ENCODE results near the gene BNIP3. TPM values are rescaled to one million over a fixed set of nuclear protein-coding genes. Genes with fewer than 3 reads are reported as not detected.

The BNIP3 gene
- total and polyA plus RNA-seq, 2 of the 13 experiments (the other 11 are each of a cell fraction or from before 2014, with no cell fraction given) = 73.7 to 223 TPM

DNA sequence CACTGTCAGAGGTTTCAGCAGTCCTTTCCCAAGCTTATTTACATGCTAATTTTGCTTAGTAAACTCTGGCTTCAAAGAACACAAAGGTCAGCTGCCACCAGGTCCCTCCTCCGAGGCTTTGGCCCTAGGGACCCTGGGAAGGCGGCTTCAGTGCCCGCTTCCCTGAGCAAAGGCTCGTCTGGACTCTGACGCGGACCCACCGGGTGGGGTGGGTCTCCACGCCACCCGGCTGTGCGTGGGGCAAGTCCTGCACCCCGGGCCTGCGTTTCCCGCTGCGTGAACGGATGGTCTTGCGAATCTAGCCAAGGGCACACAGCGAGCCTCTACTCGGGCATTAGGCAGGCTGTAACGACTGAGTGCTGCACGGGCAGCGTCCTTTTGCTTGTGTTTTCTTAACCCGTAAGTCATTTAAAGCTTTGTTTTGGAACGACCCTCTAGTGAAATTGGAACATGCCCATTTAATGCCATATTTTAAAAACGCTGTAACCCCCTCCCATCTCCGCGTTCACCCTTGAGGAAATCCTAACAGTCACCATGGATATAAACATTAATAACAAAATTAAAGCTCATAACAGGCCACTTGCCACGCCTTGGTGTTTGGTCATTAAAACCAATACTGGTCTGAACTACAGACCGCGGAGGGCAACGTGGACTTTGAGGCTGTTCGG is 828 bp downstream of the BNIP3 start (continued):
- TF ChIP-seq TEAD3 (CRISPR knock-in tag; optimal IDR thresholded peaks at IDR 0.05; ENCODE audit: borderline replicate concordance) = peak; percentile 18
- TF ChIP-seq KAT8 (CRISPR knock-in tag; IDR thresholded peaks at IDR 0.05) = peak; percentile 21; the same call in 1 of the 2 replicates
- TF ChIP-seq, protein P1, sequence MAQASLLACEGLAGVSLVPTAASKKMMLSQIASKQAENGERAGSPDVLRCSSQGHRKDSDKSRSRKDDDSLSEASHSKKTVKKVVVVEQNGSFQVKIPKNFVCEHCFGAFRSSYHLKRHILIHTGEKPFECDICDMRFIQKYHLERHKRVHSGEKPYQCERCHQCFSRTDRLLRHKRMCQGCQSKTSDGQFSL (CRISPR knock-in tag; IDR thresholded peaks at IDR 0.05) = no peak
- TF ChIP-seq IRF2 (CRISPR knock-in tag; IDR thresholded peaks at IDR 0.05) = no peak
- TF ChIP-seq ZNF879 (CRISPR knock-in tag; IDR thresholded peaks at IDR 0.05) = 0 out of 2 replicates have a peak, but pooled peaks have one; percentile 50
- no peak for TF ChIP-seq KLF15 (CRISPR knock-in tag; IDR thresholded peaks at IDR 0.05; ENCODE audit: borderline replicate concordance)
- TF ChIP-seq NFRKB (IDR thresholded peaks at IDR 0.05) = no peak
- TF ChIP-seq ZNF556 (CRISPR knock-in tag; IDR thresholded peaks at IDR 0.05; ENCODE audit: borderline replicate concordance) = no peak
- TF ChIP-seq, protein P2, sequence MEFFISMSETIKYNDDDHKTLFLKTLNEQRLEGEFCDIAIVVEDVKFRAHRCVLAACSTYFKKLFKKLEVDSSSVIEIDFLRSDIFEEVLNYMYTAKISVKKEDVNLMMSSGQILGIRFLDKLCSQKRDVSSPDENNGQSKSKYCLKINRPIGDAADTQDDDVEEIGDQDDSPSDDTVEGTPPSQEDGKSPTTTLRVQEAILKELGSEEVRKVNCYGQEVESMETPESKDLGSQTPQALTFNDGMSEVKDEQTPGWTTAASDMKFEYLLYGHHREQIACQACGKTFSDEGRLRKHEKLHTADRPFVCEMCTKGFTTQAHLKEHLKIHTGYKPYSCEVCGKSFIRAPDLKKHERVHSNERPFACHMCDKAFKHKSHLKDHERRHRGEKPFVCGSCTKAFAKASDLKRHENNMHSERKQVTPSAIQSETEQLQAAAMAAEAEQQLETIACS (CRISPR knock-in tag; IDR thresholded peaks at IDR 0.05) = no peak
- TF ChIP-seq, protein P3, sequence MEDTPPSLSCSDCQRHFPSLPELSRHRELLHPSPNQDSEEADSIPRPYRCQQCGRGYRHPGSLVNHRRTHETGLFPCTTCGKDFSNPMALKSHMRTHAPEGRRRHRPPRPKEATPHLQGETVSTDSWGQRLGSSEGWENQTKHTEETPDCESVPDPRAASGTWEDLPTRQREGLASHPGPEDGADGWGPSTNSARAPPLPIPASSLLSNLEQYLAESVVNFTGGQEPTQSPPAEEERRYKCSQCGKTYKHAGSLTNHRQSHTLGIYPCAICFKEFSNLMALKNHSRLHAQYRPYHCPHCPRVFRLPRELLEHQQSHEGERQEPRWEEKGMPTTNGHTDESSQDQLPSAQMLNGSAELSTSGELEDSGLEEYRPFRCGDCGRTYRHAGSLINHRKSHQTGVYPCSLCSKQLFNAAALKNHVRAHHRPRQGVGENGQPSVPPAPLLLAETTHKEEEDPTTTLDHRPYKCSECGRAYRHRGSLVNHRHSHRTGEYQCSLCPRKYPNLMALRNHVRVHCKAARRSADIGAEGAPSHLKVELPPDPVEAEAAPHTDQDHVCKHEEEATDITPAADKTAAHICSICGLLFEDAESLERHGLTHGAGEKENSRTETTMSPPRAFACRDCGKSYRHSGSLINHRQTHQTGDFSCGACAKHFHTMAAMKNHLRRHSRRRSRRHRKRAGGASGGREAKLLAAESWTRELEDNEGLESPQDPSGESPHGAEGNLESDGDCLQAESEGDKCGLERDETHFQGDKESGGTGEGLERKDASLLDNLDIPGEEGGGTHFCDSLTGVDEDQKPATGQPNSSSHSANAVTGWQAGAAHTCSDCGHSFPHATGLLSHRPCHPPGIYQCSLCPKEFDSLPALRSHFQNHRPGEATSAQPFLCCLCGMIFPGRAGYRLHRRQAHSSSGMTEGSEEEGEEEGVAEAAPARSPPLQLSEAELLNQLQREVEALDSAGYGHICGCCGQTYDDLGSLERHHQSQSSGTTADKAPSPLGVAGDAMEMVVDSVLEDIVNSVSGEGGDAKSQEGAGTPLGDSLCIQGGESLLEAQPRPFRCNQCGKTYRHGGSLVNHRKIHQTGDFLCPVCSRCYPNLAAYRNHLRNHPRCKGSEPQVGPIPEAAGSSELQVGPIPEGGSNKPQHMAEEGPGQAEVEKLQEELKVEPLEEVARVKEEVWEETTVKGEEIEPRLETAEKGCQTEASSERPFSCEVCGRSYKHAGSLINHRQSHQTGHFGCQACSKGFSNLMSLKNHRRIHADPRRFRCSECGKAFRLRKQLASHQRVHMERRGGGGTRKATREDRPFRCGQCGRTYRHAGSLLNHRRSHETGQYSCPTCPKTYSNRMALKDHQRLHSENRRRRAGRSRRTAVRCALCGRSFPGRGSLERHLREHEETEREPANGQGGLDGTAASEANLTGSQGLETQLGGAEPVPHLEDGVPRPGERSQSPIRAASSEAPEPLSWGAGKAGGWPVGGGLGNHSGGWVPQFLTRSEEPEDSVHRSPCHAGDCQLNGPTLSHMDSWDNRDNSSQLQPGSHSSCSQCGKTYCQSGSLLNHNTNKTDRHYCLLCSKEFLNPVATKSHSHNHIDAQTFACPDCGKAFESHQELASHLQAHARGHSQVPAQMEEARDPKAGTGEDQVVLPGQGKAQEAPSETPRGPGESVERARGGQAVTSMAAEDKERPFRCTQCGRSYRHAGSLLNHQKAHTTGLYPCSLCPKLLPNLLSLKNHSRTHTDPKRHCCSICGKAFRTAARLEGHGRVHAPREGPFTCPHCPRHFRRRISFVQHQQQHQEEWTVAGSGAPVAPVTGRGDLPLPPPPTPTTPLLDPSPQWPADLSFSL (CRISPR knock-in tag; IDR thresholded peaks at IDR 0.05) = no peak
- TF ChIP-seq, protein P4, sequence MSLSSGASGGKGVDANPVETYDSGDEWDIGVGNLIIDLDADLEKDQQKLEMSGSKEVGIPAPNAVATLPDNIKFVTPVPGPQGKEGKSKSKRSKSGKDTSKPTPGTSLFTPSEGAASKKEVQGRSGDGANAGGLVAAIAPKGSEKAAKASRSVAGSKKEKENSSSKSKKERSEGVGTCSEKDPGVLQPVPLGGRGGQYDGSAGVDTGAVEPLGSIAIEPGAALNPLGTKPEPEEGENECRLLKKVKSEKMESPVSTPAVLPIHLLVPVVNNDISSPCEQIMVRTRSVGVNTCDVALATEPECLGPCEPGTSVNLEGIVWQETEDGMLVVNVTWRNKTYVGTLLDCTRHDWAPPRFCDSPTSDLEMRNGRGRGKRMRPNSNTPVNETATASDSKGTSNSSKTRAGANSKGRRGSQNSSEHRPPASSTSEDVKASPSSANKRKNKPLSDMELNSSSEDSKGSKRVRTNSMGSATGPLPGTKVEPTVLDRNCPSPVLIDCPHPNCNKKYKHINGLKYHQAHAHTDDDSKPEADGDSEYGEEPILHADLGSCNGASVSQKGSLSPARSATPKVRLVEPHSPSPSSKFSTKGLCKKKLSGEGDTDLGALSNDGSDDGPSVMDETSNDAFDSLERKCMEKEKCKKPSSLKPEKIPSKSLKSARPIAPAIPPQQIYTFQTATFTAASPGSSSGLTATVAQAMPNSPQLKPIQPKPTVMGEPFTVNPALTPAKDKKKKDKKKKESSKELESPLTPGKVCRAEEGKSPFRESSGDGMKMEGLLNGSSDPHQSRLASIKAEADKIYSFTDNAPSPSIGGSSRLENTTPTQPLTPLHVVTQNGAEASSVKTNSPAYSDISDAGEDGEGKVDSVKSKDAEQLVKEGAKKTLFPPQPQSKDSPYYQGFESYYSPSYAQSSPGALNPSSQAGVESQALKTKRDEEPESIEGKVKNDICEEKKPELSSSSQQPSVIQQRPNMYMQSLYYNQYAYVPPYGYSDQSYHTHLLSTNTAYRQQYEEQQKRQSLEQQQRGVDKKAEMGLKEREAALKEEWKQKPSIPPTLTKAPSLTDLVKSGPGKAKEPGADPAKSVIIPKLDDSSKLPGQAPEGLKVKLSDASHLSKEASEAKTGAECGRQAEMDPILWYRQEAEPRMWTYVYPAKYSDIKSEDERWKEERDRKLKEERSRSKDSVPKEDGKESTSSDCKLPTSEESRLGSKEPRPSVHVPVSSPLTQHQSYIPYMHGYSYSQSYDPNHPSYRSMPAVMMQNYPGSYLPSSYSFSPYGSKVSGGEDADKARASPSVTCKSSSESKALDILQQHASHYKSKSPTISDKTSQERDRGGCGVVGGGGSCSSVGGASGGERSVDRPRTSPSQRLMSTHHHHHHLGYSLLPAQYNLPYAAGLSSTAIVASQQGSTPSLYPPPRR (CRISPR knock-in tag; IDR thresholded peaks at IDR 0.05; ENCODE audit: borderline replicate concordance) = no peak
- no peak for TF ChIP-seq AGO1 (IDR thresholded peaks at IDR 0.05; ENCODE audit: low read depth, low read length, poor library complexity, severe bottlenecking)
- TF ChIP-seq KLF11 (CRISPR knock-in tag; IDR thresholded peaks at IDR 0.05) = no peak
- peak; percentile 68 for TF ChIP-seq SAP130 (CRISPR knock-in tag; IDR thresholded peaks at IDR 0.05; ENCODE audit: low read depth)
- TF ChIP-seq AKAP8 (CRISPR knock-in tag; IDR thresholded peaks at IDR 0.05) = peak; percentile 67; the same call in 1 of the 2 replicates
- TF ChIP-seq ZNF354B (CRISPR knock-in tag; IDR thresholded peaks at IDR 0.05) = no peak
- no peak for TF ChIP-seq PAF1 (CRISPR knock-in tag; IDR thresholded peaks at IDR 0.05)
- peak; percentile 77 for TF ChIP-seq POLR2G (IDR thresholded peaks at IDR 0.05; ENCODE audit: low read depth, low read length)

All from HepG2 (cell line).